ENCODE measurements around the gene RNF43.
"Not testable (repeated sequence)": the region's sequence is repeated elsewhere in the genome, so short reads cannot be mapped to it uniquely, and the experiment has no call there.

Gene RNF43

DNA sequence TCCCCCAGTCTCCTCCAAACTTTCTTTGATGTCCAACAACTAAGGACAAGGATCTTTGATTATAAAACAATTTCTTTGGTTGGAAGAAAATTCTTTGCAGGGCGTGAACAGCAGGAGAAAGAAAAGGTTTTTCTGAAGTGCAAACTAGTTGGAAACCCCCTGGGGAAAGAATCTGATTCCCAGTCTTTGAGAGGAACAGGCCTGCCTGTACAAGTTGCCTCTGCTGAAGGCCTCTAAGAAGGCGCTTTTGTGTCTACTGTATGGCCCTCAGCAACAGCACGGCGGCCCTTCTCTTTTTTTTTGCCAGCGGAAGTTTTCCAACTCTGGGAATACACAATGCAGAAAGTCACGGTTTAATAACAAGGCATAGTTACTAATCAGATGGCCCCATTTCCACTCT is 14.0 kb downstream of the RNF43 start:
- DNase-seq = no peak

DNA sequence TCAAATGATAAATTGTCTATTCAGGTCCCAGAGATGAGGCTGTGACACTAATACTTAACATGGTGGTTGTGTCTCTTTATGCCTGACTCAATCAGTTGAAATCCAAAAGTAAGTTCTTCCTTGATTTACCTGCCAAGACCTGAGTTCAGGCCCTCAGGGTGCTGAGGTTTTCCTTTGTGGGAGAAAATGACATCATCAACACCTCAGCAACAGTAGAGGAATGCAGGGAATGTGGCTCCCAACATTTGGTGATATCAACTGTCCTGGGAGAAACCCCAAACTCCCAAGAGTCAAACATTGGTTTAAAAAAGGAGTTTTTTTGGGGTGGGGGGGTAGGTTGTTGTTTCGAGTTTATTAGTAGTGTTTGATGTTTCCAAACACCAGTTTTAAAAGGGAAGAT is 14.7 kb downstream of the RNF43 start:
- DNase-seq = no peak

DNA sequence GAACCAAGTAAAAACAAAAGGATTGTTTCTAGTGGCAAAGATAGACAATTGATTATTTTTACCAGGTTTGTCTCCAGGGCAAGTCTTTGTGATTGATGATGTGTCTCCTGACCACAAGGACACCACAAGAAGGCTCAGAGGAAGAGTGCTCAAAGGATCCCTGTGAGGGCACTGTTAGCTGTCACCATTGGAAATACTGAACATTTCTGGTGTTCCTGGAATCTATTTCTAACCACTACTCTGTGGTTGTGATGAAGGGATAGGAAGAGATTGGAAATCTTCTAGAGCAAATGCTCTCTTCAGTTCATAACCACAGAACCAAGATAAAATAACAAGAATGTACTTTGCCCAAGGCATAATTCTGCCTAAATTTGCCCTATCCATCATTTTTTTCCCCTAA is 15.3 kb downstream of the RNF43 start:
- peak; percentile 35 for DNase-seq

DNA sequence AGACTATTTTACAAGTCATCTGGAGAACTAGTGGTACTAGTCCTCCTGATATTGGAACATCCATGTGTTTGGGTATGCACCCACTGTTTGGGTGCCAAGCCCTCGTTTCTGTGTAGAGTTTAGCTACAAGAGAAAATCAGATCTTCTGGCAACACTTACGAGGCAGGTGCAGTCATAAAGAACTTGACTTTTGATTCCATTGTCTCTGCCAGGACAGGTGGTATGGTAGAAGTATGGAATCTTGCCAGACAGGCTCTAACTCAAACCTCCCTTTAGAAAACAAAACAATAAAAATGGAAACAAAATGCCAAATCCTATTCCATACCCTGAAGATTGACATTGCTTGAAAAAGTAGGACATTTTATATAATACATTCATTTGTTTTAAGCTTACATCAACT is 16.0 kb downstream of the RNF43 start:
- no peak for DNase-seq

DNA sequence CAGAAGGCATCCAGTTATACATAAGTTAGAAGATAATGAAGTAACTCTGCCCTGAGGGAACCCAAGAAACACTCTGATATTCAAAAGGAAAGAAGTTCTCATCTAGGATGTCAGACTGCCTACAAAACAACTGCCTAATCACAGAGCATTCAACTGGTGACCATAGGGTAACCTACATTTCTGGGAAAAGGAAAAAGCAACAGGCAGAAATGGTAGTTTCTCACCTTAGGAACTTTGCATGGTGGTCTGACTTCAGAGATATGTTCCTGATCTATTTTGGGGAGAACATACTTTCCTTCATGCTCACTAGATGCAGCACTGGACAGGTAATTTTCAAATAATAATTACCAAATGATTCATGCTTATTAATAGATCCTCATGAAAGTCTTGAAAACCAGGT is 16.5 kb downstream of the RNF43 start:
- no peak for DNase-seq

DNA sequence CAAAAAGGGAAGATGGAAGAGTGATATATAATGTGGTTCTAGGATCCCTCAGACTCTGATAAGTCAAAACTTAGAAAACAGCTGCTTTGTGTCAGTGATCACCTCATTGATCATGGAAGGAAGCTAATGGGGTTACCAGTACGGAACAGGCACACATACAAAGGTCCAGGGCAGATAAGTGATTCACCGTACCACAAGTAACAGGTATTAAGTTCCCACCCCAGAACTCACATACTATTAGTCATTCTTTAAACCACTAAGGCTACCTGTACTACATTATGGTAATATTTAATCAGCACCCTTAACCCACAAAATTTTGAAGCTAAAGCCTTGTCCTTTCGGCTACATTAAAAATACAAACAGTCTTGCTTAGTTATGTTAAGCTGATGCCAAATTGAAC is 17.4 kb downstream of the RNF43 start:
- DNase-seq = no peak

DNA sequence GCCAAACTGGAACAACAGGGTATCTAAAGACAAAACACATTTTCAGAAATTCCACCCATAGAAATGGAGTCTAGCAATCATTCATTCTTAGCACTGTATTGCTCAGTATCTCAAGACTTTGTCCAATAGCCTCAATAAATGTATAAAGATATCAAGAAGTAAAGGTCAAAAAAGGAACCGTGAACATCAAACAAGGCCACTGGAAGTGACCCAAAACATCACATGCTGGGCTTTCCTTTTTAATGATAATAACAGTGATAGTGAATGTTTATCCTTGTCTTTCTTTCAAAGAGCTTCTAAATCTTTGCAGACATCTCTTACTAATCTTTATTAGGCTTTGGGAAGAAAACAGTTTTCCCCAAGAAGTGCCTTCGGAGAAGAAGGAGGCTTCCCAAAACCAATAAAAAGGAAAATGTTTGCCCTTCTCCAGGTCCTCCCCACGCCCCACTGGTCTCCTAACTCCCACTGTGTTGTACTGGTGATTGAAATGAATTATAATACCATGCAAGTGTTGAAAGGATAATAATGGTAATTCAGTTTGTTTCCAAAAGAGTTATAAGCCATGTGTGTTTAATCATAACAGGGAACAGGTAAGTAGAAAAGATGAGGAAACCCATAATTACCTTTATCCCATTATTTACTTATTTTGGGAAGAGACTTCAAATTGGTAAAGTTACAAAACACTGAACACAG is 18.6 kb downstream of the RNF43 start:
- DNase-seq = no peak

DNA sequence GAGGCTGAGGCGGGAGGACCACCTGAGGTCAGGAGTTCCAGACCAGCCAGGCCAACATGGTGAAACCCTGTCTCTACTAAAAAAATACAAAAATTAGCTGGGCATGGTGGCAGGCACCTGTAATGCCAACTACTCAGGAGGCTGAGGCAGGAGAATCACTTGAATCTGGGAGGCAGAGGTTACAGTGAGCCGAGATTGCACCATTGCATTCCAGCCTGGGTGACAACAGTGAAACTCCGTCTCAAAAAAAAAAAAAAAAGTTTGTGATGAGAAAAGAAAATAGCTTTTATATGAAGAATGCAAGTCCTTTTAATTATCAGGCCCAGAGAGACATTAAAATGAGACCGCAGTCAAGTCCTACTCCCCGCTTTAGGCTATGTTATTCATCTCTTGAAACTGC is 19.9 kb downstream of the RNF43 start:
- DNase-seq = not testable (repeated sequence)

DNA sequence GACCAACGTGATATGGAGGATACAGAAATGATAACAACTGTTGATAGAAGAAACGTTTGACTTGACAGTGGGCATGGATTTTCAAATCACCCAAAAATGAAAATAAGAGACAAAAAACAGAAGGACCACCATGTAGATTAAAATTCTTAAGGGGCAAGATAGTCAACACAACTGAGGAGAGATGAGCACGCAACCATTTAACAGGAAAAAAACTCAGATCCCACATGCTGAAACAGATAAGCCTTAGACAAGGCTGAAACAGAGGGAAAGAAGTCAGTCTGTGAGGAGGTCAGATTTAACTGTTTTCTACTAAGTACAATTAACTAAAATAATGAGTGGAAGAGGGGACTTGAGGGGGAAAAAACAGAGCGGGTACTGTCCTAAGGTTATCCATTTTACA is 21.2 kb downstream of the RNF43 start:
- no peak for DNase-seq

DNA sequence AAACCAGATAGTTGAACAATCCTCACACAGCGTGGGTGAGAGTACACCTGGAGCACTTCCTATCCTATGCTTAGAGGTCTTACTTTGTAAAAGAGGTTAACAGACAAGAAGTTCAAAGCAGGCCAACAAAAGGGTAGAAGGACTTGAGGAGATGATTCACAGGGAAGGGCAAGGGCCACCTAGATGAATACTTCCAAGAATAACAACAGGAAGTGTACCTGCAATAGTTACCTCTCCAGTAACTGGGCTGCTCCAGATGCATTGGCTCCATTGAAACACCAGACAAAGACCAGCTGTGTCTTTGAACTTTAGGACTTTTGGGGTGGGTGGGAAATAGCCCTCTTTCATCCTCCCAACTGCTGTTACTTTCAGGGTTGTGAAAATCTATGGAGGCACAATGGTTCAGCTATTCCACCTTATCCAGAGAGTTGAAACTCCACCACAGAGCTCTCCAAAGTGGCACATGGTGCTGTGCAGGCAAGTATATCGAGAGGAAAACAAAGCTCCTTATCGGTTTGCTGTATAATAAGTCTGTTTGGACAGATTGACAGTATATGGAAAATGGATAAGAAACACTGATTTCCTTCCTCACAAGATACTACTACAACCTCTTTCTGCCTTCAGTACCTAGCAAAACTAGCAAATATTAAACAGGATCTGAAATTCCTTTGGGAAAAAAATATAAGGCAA is 22.7 kb downstream of the RNF43 start:
- DNase-seq = no peak

DNA sequence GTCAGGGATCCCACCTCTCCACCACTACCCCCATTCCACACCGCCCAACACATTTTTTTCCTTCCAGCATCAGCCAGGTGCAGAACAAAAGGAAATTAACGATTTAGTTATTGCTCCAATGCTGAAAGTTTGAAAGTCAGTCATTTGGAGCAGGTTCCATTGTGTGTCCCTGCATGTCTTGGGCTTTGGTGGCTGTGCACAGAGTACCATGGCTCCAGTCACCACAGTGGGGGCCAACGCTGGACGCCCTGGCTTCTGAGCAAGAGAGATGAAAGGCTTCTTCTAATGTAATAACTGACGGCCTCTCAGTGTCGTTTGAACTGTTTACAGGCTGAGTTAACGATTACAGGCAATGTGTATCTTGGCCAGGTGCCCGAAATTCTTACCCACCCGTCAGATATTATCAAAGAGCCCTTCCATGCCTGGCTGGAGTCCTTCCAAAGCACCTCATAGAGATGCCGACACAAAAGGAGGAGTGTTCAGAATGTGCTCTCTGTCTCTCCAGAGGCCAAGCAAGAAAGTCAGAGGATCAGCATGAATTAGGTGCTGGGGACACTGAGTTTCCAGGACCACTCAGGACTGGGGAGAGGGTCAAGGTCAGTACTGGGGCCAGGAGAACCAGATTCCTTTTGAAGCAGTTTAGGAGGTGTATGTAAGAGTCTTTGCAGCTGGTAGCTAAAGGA is 25.9 kb downstream of the RNF43 start:
- no peak for DNase-seq

DNA sequence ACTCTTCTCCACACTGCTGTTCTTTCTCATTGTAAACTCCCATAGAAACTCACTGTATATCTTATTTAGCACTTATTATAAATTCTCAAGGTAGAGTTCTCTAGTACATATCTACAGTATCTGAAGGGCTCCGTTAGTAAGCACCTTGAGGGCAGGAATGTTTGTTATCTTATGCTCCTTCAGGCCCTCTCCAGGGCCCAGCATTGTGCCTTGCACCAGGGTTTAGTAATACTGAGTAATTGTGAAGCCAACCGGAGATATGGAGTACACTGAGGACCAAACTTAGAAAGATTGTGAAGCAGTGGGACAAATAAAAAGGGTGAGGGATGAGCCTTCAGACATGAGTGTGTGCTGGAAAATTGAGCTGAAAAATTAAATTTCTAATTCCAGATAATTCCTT is 26.4 kb downstream of the RNF43 start:
- no peak for DNase-seq

DNA sequence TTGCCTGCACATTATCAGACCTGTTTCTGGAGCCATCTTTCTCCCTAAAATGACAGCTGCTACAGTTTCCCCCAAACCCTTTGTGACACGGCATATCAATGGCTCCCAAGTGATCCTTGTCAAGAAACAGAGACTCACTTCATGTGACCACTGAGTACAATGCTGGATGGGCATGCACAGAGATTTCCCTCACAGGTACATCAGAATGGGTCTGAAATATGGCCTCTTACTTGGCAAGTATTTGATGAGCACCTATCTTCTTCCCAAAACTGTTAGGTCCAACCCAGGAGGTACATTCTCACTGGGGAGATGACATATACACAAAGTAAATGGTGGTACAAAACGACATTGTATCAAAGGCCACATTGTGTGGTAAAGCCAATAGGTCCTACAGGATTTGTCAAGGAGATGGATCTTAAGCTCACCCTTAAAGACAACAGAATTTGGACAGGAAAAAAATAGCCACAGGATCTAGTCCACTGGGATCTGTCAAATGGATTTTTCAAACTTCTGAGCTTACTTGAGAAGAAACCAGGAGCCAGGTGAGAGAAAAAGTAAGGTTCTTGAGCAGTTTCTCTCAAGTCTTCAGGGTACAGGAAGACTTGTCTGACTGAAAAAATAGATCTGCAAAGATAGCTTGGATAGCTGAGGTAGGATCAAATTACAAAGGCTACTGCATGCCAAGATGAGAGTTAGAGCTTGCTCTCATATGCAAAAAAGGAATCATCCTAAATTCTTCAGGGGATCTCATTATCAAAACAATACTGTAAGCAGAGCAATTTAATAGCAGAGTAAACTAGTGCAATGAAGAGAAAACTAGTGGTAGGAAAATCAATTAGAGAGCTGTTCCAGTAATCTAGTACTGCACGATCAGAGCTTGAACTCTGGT is 28.8 kb downstream of the RNF43 start:
- DNase-seq = no peak

DNA sequence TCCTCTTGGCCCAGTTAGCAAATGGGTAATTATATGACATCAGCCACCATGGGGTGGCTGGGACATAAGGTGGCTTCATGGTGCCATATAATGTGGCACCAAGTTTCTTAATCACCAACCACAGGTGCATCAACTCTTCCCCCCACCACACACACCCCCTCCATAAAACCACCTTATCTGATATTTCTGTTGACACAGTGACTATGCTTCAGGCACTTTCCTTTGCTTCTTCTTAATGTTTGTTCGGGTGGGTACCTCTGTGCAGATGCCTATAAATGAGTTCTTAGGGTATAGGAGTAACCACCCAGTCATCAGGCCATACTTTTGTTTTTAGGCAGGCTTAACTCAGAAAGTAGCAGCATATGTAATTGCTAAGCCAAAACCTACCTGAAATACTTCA is 29.5 kb downstream of the RNF43 start:
- DNase-seq = no peak

DNA sequence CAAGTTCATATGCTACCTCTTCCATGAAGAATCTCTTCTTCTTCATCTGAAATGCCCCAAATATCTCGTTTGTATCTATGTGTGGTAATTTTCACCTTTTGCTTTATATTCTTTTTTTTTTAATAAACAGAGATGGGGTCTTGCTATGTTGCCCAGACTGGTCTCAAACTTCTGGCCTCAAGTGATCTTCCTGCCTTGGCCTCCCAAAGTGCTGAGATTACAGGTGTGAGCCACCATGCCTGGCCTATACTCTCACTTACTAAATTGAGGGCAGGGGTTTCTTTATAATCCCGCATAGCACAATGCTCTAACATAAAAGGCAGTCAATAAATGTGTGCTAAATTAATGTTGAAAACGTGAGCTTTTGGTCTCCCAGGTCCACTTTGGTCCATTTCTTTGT is 30.6 kb downstream of the RNF43 start:
- no peak for DNase-seq

DNA sequence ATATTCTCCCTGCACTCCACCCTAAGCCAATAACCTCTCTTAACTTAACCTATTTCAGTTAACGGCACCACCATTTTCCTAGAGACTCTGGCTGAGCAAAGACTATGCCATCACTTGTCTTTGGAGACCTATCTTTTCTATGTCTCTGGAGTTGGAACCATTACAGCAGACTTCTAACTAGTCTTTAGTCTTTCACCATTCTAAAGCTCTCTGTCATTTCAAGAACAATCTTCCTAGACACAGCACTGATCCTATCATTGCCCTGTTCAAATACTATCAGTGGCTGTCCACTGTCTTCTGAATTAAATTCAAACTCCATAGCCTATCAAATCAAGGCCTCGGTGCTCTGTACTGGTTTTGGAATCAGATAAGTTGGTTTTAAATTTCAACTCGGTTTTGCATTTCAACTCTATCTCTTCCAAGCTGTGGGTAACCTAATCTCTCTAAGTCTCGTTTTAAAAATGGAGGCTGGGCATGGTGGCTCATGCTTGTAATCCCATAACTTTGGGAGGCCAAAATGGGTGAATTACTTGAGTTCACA is 31.9 kb downstream of the RNF43 start:
- DNase-seq = no peak

DNA sequence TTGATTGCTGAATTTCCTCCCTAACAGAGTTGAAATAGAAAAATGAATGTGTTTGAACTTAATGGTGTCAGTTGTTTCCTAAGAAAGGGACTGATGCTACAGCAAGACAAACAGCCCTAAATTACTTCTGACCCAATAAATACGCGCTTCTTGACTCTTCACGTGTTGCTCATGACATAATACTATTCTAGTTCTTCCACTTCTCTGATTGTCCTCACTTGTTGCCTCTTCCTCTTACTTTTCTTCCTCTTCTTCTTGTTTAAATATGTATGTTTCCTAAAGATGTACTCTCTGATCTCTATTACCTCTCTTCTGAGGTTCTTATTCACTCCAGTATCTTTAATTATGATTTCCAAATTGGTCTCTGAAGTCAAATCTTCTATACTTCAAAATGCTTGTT is 32.4 kb downstream of the RNF43 start:
- DNase-seq = no peak

DNA sequence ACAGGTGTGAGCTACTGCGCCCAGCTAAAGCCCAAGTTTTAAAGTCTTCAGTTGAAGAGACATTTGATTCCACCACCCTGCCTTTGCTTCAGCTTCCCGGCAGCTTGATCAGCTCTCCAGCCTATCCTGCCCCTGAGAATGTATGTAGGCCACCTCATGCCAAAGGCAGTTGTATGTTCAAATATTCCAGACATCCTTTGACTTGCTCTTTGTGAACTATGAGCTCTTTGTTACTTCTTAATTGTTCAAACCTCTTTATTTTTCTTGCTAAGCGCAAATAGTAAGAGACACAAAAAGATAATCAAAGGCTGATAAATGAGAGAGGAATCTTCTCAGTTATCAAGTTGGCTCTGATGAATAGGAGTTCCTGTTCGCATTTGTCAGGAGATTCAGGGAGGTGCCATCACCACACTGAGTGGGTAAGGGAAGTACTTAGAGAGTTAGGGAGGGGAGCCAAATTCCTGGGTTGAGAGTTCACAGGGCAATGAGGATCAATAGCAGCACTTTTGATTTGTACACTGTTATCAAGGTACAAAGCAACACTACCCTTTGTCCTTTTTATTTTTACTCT is 33.4 kb downstream of the RNF43 start:
- no peak for DNase-seq

DNA sequence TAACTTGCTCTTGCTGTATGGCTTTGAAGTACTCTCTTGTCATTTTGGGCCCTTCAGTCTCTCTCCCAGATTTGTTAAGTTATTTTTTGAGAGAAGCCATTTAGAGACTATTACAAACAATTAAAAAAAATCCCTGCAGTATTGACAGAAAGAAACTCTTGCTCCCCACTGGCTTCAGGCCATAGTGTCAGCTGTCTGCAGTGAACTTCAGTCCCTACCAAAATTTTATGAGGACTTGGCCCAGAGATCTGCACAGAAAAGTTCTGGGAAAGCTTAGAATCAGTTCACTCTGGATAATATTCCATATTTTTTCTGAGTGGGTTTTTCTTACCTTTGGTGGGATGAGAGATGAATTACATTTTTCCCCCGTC is 34.5 kb downstream of the RNF43 start:
- DNase-seq = no peak

DNA sequence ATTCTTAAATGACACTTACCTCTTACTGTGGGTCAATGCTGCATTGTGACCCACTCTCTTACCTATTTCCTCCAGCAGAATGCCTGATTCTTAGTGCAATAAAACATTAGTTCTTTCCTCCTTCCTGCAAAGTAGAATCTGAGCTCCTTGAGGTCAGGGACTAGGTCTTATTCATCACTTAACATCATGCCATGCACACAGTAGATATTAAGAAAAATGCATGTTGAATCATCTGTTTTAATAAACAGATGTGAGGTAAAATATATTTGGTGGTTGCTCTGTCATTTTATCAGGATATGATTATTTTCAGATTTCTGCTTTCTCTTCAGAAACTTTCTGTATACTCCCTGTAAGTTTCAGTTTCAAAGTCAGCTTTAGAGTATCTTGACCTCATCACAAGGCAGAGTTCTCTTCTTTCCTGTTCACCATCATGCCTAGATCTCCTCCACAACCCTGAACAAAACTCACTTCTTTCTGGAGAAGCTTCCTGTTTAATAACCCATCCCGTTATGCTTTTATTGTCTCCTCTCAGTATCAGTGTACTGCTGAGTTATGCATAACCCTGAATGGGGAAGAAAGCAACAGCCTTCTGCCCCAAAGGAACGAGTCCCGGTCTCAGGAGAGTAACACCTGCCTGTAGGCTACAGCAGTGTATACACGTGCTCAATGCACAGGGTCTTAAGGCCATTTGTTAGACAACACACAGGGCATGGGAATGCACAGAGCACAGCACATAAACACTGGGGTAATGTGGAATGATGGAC is 35.0 kb downstream of the RNF43 start:
- DNase-seq = peak; percentile 37

DNA sequence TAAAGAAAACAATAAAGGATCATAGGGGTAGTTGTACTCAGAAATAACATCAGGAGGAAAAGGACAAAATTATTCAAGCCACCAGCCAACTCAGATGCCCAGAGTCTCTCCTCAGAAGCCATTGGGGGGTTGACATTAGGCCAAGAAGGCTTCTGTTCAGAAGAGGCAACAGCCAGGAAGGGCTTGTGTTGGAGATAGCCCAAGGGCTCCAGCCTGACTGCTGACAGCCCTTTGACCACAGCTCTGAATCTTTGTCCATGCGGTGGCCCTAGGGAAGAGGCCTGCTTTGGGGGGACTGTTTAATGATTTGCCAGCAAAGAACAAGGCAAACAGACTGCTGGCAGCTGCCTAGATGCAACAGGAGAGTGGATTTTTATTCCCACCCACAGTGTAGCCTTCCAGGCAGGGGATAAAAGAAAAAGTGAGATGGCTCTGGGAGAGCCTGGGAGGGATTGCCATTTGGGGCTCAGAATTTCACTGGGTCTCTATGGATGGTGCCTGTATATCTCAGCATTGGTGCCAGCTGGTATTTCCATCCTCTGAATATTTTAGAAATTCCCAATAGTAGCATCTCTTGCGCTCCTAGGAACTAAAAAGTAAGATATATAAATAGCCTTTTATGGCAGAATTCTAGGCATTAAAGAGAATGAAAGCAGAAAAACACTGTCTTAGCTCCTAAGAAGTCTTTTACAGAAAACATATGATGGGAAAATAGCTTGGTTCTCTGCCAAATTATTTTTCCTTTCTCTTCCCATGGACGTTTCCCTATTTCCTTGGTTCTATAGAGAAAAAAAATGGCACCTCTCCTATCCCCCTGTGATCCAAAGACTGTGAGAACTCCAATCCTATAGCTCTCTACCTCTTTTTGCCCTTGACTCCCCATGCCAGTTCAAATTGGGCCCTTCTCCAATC is 36.0 kb downstream of the RNF43 start:
- DNase-seq = no peak
